ENCODE measurements around the gene GOT1. TPM values are rescaled to one million over a fixed set of nuclear protein-coding genes. Genes with fewer than 3 reads are reported as not detected.
A peak's percentile ranks its signal among the peaks of the same experiment; 100 is the strongest.

GOT1 gene
- total RNA-seq, 4 donors from 2014 or later: 19.3 to 57.3 (median 36.7) TPM

- Histone ChIP-seq H3K27me3 (no peaks in the 10 kb centered on the region), H3K36me3 (no peaks in the 10 kb centered on the region), H3K27ac (peak overlapping the region; percentile 95 to 97 (median 96)), H3K9me3 (no peaks in the 10 kb centered on the region), H3K4me3 (replicated peaks in 1 of 3) (peak overlapping the region; percentile 12 to 59 (median 53)), H3K4me1 (peaks cover 8 to 13% of the 10 kb centered on the region in 2 donors)
- DNase-seq: peak; percentile 87 to 88
- WGBS, 2 donors: 1% methylated on average over 20 of the region's 20 CpGs
- TF ChIP-seq CTCF (IDR thresholded peaks at IDR 0.05) (no peak), POLR2A (IDR thresholded peaks at IDR 0.05) (no peak)
- intact Hi-C loops (cut with DNase I): loop anchor here (5.0 kb wide), 2 partner anchors 39 to 181 kb away; no protein-coding TSS in a partner anchor
Measured at GRCh38 chr10:99431190-99431760, 851 bp upstream of the GOT1 start.

GRCh38 chr10:99430116-99430450, 341 bp downstream of the GOT1 start:
- 8 to 9% methylated on average over 14 of the region's 14 CpGs for WGBS, 2 donors

GRCh38 chr10:99429517-99430095, 818 bp downstream of the GOT1 start:
- intact Hi-C loops (cut with DNase I): loop anchor here (5.0 kb wide), 2 partner anchors 37 to 183 kb away; no protein-coding TSS in a partner anchor
- H3K27me3 ChIP-seq: no peaks in the 10 kb centered on the region
- H3K36me3 ChIP-seq: peaks cover 2 to 10% of the 10 kb centered on the region in 2 donors
- peak overlapping the region; percentile 53 to 65 (median 56) for H3K4me3 ChIP-seq (replicated peaks in 1 of 3)
- WGBS, 2 donors: 24 to 27% methylated on average over 6 of the region's 6 CpGs
- no peaks in the 10 kb centered on the region for H3K9me3 ChIP-seq
- peaks cover 8 to 10% of the 10 kb centered on the region in 2 donors for H3K4me1 ChIP-seq
- TF ChIP-seq CTCF (IDR thresholded peaks at IDR 0.05) (no peak), POLR2A (IDR thresholded peaks at IDR 0.05) (no peak)
- no peak for DNase-seq
- H3K27ac ChIP-seq: peak overlapping the region in 2 of 3 donors; percentile 59 to 96

More at GRCh38 chr10:99430116-99430450, 341 bp downstream of the GOT1 start:
- peak in 1 of 6 experiments; percentile 10 for TF ChIP-seq CTCF (IDR thresholded peaks at IDR 0.05)
- TF ChIP-seq POLR2A (IDR thresholded peaks at IDR 0.05): no peak
- Histone ChIP-seq H3K4me3 (replicated peaks in 1 of 3) (peak overlapping the region; percentile 53 to 65 (median 56)), H3K27ac (peak overlapping the region; percentile 59 to 96 (median 62)), H3K27me3 (no peaks in the 10 kb centered on the region), H3K4me1 (peaks cover 8 to 10% of the 10 kb centered on the region in 2 donors), H3K9me3 (no peaks in the 10 kb centered on the region), H3K36me3 (peaks cover 0 to 6% of the 10 kb centered on the region in 2 donors)
- intact Hi-C loops (cut with DNase I): loop anchor here (5.0 kb wide), 2 partner anchors 38 to 182 kb away; no protein-coding TSS in a partner anchor
- no peak for DNase-seq

- DNase-seq: no peak
- Histone ChIP-seq H3K27me3 (no peaks in the 10 kb centered on the region), H3K4me3 (replicated peaks in 1 of 3) (no peak overlapping the region), H3K27ac (no peak overlapping the region), H3K36me3 (peaks cover 3 to 10% of the 10 kb centered on the region in 2 donors), H3K9me3 (no peaks in the 10 kb centered on the region), H3K4me1 (peaks cover 8 to 10% of the 10 kb centered on the region in 2 donors)
- TF ChIP-seq POLR2A (IDR thresholded peaks at IDR 0.05) (no peak), CTCF (IDR thresholded peaks at IDR 0.05) (no peak)
- WGBS, 2 donors: 85 to 90% methylated on average over 4 of the region's 4 CpGs
- intact Hi-C loops (cut with DNase I): no loop called here
Measured at GRCh38 chr10:99427566-99428190, 2.7 kb downstream of the GOT1 start.

- DNase-seq: no peak
- TF ChIP-seq POLR2A (IDR thresholded peaks at IDR 0.05) (no peak), CTCF (IDR thresholded peaks at IDR 0.05) (no peak)
- H3K27me3 ChIP-seq: no peaks in the 10 kb centered on the region
- WGBS, 2 donors: 73 to 76% methylated on average over 3 of the region's 3 CpGs
- peaks cover 4 to 10% of the 10 kb centered on the region in 2 donors for H3K4me1 ChIP-seq
- peaks cover 3 to 10% of the 10 kb centered on the region in 2 donors for H3K36me3 ChIP-seq
- no peaks in the 10 kb centered on the region for H3K9me3 ChIP-seq
- intact Hi-C loops (cut with DNase I): no loop called here
- no peak overlapping the region for H3K4me3 ChIP-seq (replicated peaks in 1 of 3)
- H3K27ac ChIP-seq: no peak overlapping the region
Measured at GRCh38 chr10:99426689-99427088, 3.7 kb downstream of the GOT1 start.
